ENCODE measurements around the gene TCIRG1. TPM values are rescaled to one million over a fixed set of nuclear protein-coding genes. Genes with fewer than 3 reads are reported as not detected.
A peak's percentile ranks its signal among the peaks of the same experiment; 100 is the strongest.

Gene TCIRG1
- total RNA-seq, 4 donors from 2014 or later = 61.6 to 124 (median 81.4) TPM

DNA sequence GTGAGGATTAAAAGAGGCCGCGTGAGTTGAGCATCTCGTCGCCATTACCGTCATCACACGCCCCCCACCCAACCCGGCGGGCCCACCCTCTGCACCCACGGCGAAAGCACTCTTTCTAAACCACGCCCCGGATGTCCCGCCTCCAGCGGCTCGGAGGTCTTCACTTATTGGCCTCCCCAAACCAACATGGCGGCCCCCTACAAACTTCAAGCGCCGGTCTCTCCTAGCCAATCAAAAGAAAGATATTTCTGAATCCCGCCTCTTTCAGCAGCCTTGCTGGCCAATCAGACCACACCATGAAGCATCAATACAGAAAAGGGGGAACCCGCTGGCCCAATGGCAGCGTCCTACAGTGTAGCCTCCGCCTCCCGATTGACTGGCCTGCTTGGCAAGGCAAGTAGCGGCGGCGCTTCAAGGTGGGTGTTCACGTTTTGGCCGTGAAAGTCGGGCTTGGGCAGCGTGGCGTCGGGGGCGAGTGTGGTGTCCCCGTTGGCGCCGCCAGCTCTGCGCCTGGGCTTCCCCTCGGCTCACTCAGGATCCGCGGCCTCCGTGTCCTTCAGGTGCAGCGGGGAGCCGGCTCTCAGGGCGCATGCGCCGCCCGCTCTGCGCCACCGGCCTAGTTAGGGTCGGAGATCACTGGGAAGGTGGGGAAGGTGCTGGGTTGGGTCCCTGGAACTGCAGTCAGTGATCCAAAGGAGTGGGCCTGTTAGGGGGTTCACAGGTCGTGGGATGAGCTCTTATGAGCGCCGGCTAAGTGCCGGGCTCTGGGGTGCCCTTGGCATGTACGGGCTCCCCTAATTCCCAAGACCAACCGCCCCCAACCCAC, 8.3 kb upstream of the TCIRG1 start, which contains the start of gene NDUFS8:
NDUFS8 (plus strand) TSS at position 364 of the 826 bp plus-strand sequence. CDS start 1,471 bp downstream, outside the sequence.
- WGBS = under 1% methylated on average over 30 of the region's 56 CpGs
- intact Hi-C loops (cut with DNase I) = no loop called here
- peak; percentile 99 for DNase-seq (ENCODE audit: extremely low spot score)

DNA sequence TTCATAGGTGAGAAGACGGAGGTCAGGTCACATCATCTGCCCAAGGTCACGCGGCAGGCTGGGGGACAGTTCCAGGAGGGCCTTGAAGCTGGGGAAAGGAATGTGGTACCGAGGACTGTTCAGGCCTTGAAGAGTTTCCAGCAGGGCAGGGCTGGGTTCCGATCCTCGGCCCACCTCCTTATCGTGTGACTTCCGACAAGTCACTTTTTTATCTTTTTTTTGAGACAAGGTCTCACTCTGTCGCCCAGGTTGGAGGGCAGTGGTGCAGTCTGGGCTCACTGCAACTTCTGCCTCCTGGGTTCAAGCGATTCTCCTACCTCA, 7.7 kb upstream of the TCIRG1 start:
- Histone ChIP-seq H3K4me1 (peaks cover 34 to 45% (median 39%) of the 10 kb centered on the region in 4 donors), H3K4me3 (peak overlapping the region; percentile 76 to 99 (median 86)), H3K27ac (replicated peaks in 1 of 4) (peak overlapping the region; percentile 90 to 95 (median 92)), H3K9me3 (no peaks in the 10 kb centered on the region), H3K27me3 (no peaks in the 10 kb centered on the region), H3K36me3 (peaks cover 15 to 49% (median 28%) of the 10 kb centered on the region in 4 donors)
- no peak for TF ChIP-seq EP300 (IDR thresholded peaks at IDR 0.05)
- TF ChIP-seq, protein P1, sequence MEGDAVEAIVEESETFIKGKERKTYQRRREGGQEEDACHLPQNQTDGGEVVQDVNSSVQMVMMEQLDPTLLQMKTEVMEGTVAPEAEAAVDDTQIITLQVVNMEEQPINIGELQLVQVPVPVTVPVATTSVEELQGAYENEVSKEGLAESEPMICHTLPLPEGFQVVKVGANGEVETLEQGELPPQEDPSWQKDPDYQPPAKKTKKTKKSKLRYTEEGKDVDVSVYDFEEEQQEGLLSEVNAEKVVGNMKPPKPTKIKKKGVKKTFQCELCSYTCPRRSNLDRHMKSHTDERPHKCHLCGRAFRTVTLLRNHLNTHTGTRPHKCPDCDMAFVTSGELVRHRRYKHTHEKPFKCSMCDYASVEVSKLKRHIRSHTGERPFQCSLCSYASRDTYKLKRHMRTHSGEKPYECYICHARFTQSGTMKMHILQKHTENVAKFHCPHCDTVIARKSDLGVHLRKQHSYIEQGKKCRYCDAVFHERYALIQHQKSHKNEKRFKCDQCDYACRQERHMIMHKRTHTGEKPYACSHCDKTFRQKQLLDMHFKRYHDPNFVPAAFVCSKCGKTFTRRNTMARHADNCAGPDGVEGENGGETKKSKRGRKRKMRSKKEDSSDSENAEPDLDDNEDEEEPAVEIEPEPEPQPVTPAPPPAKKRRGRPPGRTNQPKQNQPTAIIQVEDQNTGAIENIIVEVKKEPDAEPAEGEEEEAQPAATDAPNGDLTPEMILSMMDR (IDR thresholded peaks at IDR 0.05) = no peak
- TF ChIP-seq POLR2AphosphoS5 (IDR thresholded peaks at IDR 0.05) = no peak
- TF ChIP-seq POLR2A (IDR thresholded peaks at IDR 0.05; ENCODE audit: low read depth) = no peak
- no peak for DNase-seq (ENCODE audit: extremely low spot score)
- intact Hi-C loops (cut with DNase I) = no loop called here
- WGBS = 14% methylated on average over 10 of the region's 10 CpGs

More for the DNA sequence above, 8.3 kb upstream of the TCIRG1 start, which contains the start of gene NDUFS8:
- peak; percentile 79 to 88 for TF ChIP-seq POLR2AphosphoS5 (IDR thresholded peaks at IDR 0.05)
- TF ChIP-seq, protein P1 (IDR thresholded peaks at IDR 0.05) = no peak
- Histone ChIP-seq H3K36me3 (peaks cover 15 to 50% (median 27%) of the 10 kb centered on the region in 4 donors), H3K4me3 (peak within 1 kb of the TSS; percentile 76 to 99 (median 86)), H3K27ac (replicated peaks in 1 of 4) (peak within 1 kb of the TSS; percentile 90 to 95 (median 92)), H3K27me3 (no peaks in the 10 kb centered on the region), H3K4me1 (peaks cover 32 to 41% (median 37%) of the 10 kb centered on the region in 4 donors), H3K9me3 (no peaks in the 10 kb centered on the region)

DNA sequence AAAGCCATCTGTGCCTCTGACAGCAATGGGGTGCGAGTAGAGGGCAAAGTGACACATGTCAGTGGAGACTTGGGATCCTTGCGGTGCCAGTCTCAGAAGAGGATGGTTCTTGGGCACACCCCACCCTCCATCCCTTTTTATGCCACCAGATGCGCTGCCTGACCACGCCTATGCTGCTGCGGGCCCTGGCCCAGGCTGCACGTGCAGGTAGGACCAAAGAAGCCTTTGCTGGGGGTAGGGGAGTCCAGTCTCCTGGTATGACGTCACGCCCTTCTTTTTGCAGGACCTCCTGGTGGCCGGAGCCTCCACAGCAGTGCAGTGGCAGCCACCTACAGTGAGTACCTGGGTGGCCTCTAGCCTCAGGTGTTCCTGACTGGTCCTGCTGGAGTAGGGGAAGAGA, 6.8 kb upstream of the TCIRG1 start:
- Histone ChIP-seq H3K36me3 (peaks cover 15 to 47% (median 32%) of the 10 kb centered on the region in 4 donors), H3K27ac (replicated peaks in 1 of 4) (peak overlapping the region; percentile 90 to 95 (median 92)), H3K9me3 (no peaks in the 10 kb centered on the region), H3K27me3 (no peaks in the 10 kb centered on the region), H3K4me3 (peak overlapping the region in 2 of 4 donors; percentile 76 to 87), H3K4me1 (peaks cover 43 to 54% (median 48%) of the 10 kb centered on the region in 4 donors)
- TF ChIP-seq, protein P1 (IDR thresholded peaks at IDR 0.05) = no peak
- TF ChIP-seq POLR2A (IDR thresholded peaks at IDR 0.05; ENCODE audit: low read depth) = no peak
- TF ChIP-seq POLR2AphosphoS5 (IDR thresholded peaks at IDR 0.05) = no peak
- TF ChIP-seq EP300 (IDR thresholded peaks at IDR 0.05) = no peak
- DNase-seq (ENCODE audit: extremely low spot score) = no peak
- whole genome bisulfite sequencing = 91% methylated on average over 8 of the region's 9 CpGs
- intact Hi-C loops (cut with DNase I) = no loop called here

DNA sequence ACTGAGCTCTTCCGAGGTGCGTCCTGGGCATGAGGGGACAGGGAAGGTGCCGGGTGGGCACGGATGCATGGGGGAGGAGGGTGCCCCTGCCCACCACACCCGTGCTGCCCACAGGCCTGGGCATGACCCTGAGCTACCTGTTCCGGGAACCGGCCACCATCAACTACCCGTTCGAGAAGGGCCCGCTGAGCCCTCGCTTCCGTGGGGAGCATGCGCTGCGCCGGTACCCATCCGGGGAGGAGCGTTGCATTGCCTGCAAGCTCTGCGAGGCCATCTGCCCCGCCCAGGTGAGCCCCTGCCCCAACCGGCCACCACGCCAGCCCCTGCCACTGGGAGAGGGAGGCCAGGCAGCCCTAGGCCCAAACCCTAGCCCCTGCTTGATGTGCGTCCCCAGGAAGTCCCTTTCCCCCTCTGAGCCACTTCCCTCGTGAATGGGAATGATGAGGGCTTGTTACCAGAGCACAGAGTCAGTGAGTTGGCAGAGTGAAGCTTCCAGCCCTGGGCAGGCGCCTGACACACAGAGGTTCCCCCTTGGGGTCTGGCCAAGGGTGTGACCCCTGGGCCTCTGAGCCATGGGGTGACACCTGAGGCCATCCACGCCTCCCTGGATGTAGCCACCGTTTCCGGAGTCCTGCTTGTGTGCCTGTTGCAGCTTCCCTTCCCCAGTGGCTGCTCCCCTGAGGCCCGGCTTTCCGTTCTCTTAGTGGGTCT, 5.7 kb upstream of the TCIRG1 start:
- no peak overlapping the region for H3K4me3 ChIP-seq
- peaks cover 54 to 65% (median 60%) of the 10 kb centered on the region in 4 donors for H3K4me1 ChIP-seq
- TF ChIP-seq POLR2AphosphoS5 (IDR thresholded peaks at IDR 0.05) (no peak), EP300 (IDR thresholded peaks at IDR 0.05) (no peak)
- TF ChIP-seq, protein P1 (IDR thresholded peaks at IDR 0.05) = no peak
- peaks cover 15 to 46% (median 32%) of the 10 kb centered on the region in 4 donors for H3K36me3 ChIP-seq
- intact Hi-C loops (cut with DNase I) = no loop called here
- no peaks in the 10 kb centered on the region for H3K27me3 ChIP-seq
- H3K27ac ChIP-seq (replicated peaks in 1 of 4) = peak overlapping the region in 2 of 4 donors; percentile 28 to 91
- no peaks in the 10 kb centered on the region for H3K9me3 ChIP-seq
- DNase-seq (ENCODE audit: extremely low spot score) = no peak
- 92% methylated on average over 18 of the region's 29 CpGs for WGBS
